T-helper 1 cell treated with Interleukin-12 subunit alpha and Interleukin-12 subunit beta and Interleukin-4 antibody, amounts not matched to agents 30 ng/mL and 1 ng/mL, for 36 hours (primary cell): ENCODE results near the gene FPGS. TPM values are rescaled to one million over a fixed set of nuclear protein-coding genes. Genes with fewer than 3 reads are reported as not detected.
"Not testable (repeated sequence)": the region's sequence is repeated elsewhere in the genome, so short reads cannot be mapped to it uniquely, and the experiment has no call there.

ENCODE experiments used
- intact Hi-C: fragments of 100-400 bp; cut with micrococcal nuclease; formaldehyde crosslinking; loops from one replicate; pipeline ENCODE4 v1.15.1; 2024
- total RNA-seq: library from RNA; stranded (reverse); gene quantifications from 2 replicates; pipeline ENCODE4 v1.2.3, GENCODE V29; 2022

FPGS gene
- total RNA-seq, 1 donor from 2014 or later, result 89.5 TPM

DNA sequence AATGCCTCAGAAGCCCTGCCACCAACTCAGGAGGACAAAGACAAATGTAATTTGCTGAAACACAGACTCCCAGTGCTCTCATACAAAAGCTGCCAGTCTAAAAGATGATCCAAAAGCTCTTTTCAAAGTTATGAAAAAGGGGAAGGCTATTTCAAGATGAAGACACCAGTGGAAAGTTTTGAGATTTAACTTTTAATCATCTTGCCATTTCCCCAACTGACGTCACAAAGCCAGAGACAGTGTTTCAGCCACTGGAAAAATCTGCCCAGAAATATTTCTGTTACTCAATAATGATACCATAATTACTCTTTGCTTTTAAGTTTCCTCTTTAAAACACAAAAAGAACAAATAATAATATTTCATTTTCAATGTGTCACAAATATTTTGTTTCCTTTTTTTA is 30.9 kb downstream of the FPGS start:
- intact Hi-C loops, result no loop called here

DNA sequence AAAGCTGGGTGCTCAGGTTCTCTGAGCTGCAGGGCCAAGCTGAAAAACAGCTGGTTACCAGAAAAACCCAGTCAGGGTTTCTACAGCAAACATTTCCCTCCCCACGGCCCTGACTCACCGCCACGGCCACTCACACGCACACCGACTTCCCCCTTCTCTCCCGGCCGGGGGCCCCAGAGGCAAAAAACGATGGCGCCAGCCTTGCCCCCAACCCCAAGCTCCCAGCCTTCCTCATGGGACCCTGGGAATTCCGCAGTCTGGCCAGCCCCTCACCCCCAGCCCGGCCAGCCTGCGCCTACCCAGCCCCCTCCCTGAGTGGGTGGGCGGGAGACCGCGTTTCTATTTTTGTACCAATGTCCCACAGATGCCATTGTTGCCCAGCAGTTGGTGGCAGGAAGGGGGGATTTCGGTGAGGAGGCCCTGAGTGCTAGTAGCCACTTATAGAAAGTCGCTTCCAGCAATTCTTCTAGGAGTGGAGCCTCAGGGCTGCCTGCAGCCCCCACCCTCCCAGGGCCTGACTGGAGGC is 33.4 kb downstream of the FPGS start:
- intact Hi-C loops, result no loop called here

- intact Hi-C loops, result not testable (repeated sequence)
Measured at GRCh38 chr9:127836561-127836960, 33.9 kb downstream of the FPGS start.

DNA sequence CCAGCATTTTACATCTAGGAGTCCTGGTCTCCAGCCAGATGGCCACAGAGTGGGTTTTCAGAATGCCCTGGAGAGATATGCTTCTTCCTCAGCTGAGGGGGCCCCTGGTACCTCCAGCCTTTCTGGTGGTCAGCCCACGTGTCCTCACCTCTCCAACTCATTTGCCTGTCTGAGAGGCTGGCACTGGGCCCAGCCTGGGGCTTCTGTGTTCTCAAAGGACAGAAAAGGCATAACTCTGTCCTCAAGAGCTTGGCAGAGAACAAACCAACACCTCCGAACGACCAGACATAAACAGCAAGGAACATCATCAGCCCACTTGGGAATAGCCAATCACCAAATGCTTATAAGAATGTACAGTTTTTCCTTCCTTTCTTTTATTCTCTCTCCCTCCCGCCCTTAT is 34.7 kb downstream of the FPGS start:
- intact Hi-C loops, result no loop called here

GRCh38 chr9:127838375-127839078 is 35.8 kb downstream of the FPGS start:
- intact Hi-C loops, result no loop called here

DNA sequence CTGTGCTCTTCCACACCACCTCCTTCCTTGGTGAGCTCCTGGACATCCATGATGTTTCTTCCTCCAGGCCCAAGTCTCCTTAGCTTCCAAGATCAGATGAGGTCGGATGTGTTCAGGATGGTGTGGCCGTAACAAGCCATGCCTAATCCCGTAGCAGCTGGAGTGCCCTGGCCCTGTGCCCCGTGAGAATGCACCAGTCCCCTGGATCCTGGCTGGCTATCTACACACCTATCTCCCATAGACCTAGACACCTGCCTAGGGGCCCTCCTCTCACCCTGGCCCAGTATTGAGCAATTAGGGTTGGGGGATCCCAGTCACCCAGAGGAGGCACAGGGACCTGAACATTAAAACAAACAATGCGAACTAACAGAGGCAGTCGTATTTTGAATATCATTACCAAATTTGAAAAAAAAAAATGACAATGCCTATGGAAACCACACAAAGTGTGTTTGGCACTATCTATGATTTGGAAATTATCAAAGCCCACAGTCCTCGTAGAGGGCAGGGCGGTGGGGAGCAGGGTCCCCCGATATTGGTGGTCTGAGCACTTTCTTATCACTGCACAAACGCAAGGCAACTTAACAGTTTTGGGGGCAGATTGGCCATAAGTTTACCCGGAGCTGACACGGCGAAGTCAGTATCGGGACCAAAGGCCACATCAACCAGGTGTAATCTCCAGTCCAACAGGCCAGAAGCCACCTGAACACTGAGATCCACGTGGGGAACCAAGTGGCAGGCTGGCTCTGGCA is 38.6 kb downstream of the FPGS start:
- intact Hi-C loops, result no loop called here

DNA sequence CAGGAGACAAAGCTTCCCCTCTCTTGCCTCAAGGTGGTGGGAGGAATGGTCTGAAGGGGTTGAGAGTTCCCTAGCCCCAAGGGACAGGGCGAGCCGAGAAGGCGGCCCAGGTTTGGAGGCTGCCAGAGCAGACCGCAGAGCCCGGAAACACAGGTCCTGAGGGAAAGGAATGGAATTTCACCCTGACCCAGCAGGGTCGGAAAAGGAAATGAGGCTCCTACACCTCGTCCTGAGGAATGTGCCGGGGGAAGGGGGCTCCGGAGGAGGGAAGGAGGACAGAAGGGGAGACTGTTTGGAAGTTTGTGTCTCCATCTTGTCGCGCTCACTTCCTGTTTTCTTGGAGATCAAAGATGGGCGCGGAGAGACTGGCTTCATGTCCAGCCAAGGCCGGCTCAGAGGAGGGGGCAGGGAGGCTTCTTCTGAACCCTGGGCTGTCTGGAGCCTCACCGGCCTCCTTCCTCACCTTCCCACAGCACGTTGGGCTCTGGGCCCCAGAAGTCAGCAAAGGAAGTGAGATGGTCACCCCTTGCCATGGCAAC is 42.2 kb downstream of the FPGS start:
- intact Hi-C loops, result no loop called here

- intact Hi-C loops, result not testable (repeated sequence)
Measured at GRCh38 chr9:127845619-127846018, 42.9 kb downstream of the FPGS start.

DNA sequence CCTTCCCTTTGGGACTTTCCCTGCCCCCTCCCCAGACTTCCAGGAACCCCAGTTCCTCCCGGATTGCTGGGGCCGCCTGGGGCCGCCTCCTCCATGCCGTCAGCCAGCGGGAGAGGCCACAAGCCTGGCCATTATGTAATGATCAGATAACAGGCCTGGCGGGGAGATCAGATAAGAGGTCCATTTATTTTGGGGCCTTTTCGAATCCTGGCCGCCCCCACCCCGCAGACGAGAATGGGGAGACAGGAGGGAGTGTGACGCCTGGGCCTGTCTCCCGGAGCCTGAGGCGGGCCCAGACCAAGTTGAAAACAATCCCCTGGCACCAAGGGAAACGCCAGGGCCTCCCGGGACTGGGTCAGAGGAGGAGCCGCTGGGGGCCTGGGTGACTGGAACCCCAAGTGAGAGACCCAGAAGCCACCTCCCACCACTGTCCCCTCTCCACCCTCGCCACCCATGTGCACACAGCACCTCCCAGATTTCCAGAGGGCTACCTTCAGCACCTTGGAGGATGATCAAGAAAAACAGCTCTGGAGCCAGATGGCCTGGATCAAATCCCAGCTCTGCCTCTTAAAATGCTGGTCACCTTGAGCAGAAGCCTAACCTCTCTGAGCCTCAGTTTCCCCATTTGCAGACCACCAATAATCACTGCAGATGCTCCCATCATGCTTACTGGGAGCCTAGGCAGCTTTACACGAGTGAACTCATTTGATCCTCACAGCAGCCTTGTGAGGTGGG is 43.9 kb downstream of the FPGS start:
- intact Hi-C loops, result no loop called here

DNA sequence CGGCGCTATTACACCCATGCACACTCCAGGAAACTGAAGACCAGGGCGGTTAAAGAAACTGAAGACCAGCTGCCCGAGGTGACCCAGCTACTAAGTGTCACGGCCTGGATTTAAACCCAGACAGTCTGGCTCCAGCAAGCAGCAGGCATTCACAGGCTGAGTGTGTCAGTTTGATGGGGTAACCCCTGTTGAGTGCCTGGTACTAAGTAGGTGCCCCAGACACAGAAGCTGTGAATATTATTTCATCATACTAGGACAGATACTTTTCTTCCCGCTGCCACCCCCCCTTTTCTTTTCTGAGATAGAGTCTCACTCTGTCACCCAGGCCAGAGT is 44.5 kb downstream of the FPGS start:
- intact Hi-C loops, result no loop called here

DNA sequence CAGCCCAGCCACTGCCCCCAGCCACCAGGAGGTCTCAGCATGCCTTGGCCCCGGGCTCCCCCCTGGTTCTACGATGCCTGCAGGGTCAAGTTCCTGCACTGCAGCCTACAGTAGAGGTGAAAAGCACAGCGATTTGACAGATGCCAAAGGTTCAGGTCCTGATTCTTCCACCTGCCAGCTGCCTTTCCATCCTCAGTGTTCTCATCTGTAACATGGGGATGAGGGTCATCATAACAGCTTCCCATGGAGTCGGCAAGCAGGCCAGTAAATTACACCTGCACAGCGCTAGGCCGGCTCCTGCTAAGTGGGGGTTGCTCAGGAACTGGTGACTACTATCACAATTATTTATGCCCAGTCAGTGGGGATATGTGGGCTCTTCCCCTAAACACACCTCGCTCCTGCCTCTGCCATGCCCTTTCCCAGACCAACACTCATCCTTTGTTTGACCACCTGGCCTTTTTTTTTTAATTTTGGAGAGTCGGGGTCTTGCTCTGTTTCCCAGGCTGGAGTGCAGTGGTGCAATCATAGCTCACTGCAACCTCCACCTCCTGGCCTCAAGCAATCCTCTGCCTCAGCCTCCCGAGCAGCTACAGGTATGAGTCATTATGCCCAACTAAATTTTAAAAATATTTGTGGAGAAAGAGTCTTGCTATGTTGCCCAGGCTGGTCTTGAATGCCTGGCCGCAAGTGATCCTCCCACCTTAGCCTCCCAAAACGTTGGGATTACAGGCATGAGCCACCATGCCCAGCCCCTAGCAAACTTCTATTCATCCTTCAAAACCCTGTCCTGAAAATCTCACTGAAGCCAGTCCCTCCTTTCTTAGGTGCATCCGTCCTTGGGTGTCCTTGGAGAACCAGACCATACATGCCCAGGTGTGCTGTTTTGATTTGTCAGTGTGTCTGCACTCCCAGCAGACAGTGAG is 45.4 kb downstream of the FPGS start:
- intact Hi-C loops, result no loop called here

GRCh38 chr9:127848756-127849504 is 46.2 kb downstream of the FPGS start:
- intact Hi-C loops, result no loop called here

- intact Hi-C loops, result no loop called here
Measured at GRCh38 chr9:127850286-127850830, 47.7 kb downstream of the FPGS start.

DNA sequence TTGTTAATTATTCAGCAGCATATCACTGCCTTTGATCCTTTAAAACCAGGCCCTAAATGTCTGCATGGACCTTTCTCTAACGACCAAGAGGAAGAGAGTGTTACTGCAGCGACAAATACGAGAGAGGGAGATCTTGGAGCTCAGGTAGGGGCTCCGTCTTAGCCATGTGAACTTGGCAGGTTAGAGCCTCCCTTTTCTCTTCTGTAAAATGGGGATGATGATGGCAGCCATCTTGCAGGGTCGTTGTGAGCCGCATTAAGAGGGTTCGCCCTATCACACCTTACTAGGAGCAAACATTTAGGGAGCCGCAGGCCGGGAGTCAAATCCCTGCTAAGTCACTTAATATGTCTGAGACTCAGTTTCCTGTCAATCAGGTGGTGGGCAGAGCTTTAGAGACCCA is 50.1 kb downstream of the FPGS start:
- intact Hi-C loops, result no loop called here

GRCh38 chr9:127853312-127854183 is 50.9 kb downstream of the FPGS start:
- intact Hi-C loops, result no loop called here

- intact Hi-C loops, result no loop called here
Measured at GRCh38 chr9:127854184-127854806, 51.6 kb downstream of the FPGS start, which contains the start of gene ENG. Gene ENG (minus strand): TSS chr9:127854658. CDS start chr9:127854355, 303 bp downstream.

GRCh38 chr9:127854960-127855359 is 52.3 kb downstream of the FPGS start:
- intact Hi-C loops, result no loop called here

DNA sequence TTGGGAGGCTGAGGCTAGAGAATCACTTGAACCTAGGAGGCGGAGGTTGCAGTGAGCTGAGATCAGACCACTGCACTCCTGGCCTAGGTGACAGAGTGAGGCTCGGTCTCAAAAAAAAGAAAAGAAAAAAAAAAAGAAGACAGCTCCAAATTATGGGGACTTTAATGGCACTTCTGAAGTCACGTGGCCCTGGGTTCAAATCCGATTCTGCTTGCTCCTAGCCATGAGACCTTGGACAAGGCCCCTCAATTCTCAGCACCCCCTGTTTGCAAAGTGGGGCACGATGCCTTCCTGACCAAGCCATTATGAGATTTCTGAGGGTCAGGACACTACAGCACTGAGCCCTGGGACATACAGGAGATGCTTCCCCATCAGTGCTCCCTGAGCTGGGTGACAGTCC is 52.8 kb downstream of the FPGS start:
- intact Hi-C loops, result no loop called here
